C4-2B (cell line): ENCODE data around the gene DCAF16.

ENCODE experiments used
- ZFX ChIP-seq: fragments of 450-650 bp; IDR thresholded peaks from 2 replicates; pipeline ENCODE4 v1.6.1; 2017
- TF ChIP-seq, protein P1 (sequence below): fragments of 450-650 bp; conservative IDR thresholded peaks from 2 replicates; pipeline ENCODE4 v1.5.1; 2017; ENCODE audit warnings: mild to moderate bottlenecking

DNA sequence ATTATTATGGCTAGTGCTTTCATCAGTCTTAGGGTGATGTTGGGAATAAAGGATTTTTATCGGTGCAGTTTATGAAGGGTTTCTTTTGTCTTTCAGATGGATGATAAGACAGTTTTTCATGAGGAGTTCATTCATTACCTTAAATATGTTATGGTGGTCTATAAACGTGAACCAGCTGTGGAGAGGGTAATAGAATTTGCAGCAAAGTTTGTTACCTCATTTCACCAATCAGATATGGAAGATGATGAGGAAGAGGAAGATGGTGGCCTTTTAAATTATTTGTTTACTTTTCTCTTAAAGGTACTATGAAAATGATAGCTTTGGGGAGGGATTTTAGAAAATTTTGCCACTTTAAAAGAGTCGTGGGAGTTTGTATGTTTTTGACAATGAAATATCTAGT is 1.6 kb upstream of the DCAF16 start:
- TF ChIP-seq, protein P1, sequence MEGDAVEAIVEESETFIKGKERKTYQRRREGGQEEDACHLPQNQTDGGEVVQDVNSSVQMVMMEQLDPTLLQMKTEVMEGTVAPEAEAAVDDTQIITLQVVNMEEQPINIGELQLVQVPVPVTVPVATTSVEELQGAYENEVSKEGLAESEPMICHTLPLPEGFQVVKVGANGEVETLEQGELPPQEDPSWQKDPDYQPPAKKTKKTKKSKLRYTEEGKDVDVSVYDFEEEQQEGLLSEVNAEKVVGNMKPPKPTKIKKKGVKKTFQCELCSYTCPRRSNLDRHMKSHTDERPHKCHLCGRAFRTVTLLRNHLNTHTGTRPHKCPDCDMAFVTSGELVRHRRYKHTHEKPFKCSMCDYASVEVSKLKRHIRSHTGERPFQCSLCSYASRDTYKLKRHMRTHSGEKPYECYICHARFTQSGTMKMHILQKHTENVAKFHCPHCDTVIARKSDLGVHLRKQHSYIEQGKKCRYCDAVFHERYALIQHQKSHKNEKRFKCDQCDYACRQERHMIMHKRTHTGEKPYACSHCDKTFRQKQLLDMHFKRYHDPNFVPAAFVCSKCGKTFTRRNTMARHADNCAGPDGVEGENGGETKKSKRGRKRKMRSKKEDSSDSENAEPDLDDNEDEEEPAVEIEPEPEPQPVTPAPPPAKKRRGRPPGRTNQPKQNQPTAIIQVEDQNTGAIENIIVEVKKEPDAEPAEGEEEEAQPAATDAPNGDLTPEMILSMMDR: no peak
- TF ChIP-seq ZFX: no peak
